Gastroesophageal sphincter (tissue), 4 donors: Measurements from ENCODE around the gene SDF2L1. TPM values are rescaled to one million over a fixed set of nuclear protein-coding genes. Genes with fewer than 3 reads are reported as not detected.

ENCODE experiments used
- ATAC-seq: fragments of 150-250 bp; one replicate; pipeline ENCODE4 v1.9.1; 2016; ENCODE audit warnings: mild to moderate bottlenecking, moderate library complexity
- H3K27ac ChIP-seq, 4 donors: fragments of 200-600 bp; sonication (generic) in 3 of 4; 1 replicate in 3 of 4; 2 replicates in 1 of 4; pipeline ENCODE4 v1.5.1; 2016 to 2019
- H3K27me3 ChIP-seq: fragments of 200-600 bp; sonication (generic); one replicate; pipeline ENCODE4 v1.5.1; 2019
- H3K36me3 ChIP-seq, 2 donors: fragments of 200-600 bp; sonication (generic); one replicate each; pipeline ENCODE4 v1.5.1; 2019; ENCODE audit warnings: control low read depth in 1 of 2
- H3K4me1 ChIP-seq, 3 donors: fragments of 200-600 bp; sonication (generic); 1 replicate in 2 of 3; 2 replicates in 1 of 3; pipeline ENCODE4 v1.5.1; 2016 to 2019; ENCODE audit warnings: control low read depth in 2 of 3
- H3K4me3 ChIP-seq, 2 donors: fragments of 200-600 bp; sonication (generic); one replicate each; pipeline ENCODE4 v1.5.1; 2019; ENCODE audit warnings: mild to moderate bottlenecking in 1 of 2, moderate library complexity in 1 of 2
- H3K9me3 ChIP-seq, 3 donors: fragments of 200-600 bp; sonication (generic); one replicate each; pipeline ENCODE4 v1.5.1; 2017 to 2019; ENCODE audit warnings: control low read depth in 2 of 3
- EP300 ChIP-seq: sonication (generic); formaldehyde crosslinking; IDR thresholded peaks from one replicate; pipeline ENCODE4 v1.6.1; 2017; ENCODE audit warnings: antibody characterized with exemption, mild to moderate bottlenecking
- POLR2A ChIP-seq, 2 donors: fragments of 450-650 bp; IDR thresholded peaks; one replicate each; pipeline ENCODE4 v1.6.1; 2017; ENCODE audit warnings: antibody characterized with exemption in 2 of 2, mild to moderate bottlenecking in 2 of 2, moderate library complexity in 1 of 2
- POLR2AphosphoS5 ChIP-seq: sonication (generic); formaldehyde crosslinking; IDR thresholded peaks from one replicate; pipeline ENCODE4 v1.6.1; 2017; ENCODE audit warnings: antibody characterized with exemption
- WGBS, 2 donors: methylation state at CpG; one replicate each; pipeline ENCODE4 v1.1.5; 2018; ENCODE audit warnings: low coverage in 1 of 2; 5-methylcytosine and 5-hydroxymethylcytosine counted together
- total RNA-seq, 4 donors: library from RNA; depleted of rRNA; stranded (reverse); fragments of >200 nt; gene quantifications; one replicate each; pipeline ENCODE4 v1.1.0, GENCODE V29; 2016
- TF ChIP-seq, protein P1 (sequence below), 4 experiments: fragments of 200-600 bp in 2 of 4; fragments of 450-650 bp in 2 of 4; sonication (generic) in 1 of 4; IDR thresholded peaks; one replicate each; pipeline ENCODE4 v1.5.1; 2017 to 2019; ENCODE audit warnings: antibody characterized with exemption in 4 of 4, mild to moderate bottlenecking in 2 of 4, moderate library complexity in 2 of 4

The SDF2L1 gene
- total RNA-seq, 4 donors from 2014 or later: 20.7 to 44.1 (median 30.5) TPM

DNA sequence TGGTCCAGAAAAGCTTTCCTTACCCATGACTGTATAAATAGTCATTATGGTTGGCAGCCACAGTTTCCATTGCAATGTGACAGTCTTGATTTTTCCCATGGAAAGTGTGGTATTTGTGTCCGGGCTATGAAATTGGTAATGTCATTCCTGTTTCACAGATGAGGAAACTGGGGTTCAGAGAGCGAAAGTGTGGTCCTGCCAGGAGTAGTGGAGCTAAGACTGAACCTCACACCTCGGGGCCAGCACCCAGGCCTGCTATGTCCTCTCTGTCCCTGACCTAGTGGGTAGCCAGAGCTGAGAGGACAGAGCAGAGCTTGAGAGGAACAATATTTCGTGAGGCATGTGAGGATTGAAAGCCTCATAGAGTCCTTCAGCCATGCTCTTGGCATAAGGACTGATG is 11.1 kb upstream of the SDF2L1 start:
- Histone ChIP-seq H3K36me3 (peaks cover 0 to 5% of the 10 kb centered on the region in 2 donors), H3K4me1 (peaks cover 0 to 27% (median 8%) of the 10 kb centered on the region in 3 donors), H3K27me3 (no peaks in the 10 kb centered on the region), H3K9me3 (no peaks in the 10 kb centered on the region), H3K4me3 (no peak overlapping the region), H3K27ac (no peak overlapping the region)
- no peak for ATAC-seq
- no peak for TF ChIP-seq POLR2A (IDR thresholded peaks at IDR 0.05)
- TF ChIP-seq, protein P1, sequence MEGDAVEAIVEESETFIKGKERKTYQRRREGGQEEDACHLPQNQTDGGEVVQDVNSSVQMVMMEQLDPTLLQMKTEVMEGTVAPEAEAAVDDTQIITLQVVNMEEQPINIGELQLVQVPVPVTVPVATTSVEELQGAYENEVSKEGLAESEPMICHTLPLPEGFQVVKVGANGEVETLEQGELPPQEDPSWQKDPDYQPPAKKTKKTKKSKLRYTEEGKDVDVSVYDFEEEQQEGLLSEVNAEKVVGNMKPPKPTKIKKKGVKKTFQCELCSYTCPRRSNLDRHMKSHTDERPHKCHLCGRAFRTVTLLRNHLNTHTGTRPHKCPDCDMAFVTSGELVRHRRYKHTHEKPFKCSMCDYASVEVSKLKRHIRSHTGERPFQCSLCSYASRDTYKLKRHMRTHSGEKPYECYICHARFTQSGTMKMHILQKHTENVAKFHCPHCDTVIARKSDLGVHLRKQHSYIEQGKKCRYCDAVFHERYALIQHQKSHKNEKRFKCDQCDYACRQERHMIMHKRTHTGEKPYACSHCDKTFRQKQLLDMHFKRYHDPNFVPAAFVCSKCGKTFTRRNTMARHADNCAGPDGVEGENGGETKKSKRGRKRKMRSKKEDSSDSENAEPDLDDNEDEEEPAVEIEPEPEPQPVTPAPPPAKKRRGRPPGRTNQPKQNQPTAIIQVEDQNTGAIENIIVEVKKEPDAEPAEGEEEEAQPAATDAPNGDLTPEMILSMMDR (IDR thresholded peaks at IDR 0.05): no peak
- no peak for TF ChIP-seq POLR2AphosphoS5
- no peak for TF ChIP-seq EP300
- WGBS, 2 donors: 86% methylated on average over 2 to 3 of the region's 4 CpGs

DNA sequence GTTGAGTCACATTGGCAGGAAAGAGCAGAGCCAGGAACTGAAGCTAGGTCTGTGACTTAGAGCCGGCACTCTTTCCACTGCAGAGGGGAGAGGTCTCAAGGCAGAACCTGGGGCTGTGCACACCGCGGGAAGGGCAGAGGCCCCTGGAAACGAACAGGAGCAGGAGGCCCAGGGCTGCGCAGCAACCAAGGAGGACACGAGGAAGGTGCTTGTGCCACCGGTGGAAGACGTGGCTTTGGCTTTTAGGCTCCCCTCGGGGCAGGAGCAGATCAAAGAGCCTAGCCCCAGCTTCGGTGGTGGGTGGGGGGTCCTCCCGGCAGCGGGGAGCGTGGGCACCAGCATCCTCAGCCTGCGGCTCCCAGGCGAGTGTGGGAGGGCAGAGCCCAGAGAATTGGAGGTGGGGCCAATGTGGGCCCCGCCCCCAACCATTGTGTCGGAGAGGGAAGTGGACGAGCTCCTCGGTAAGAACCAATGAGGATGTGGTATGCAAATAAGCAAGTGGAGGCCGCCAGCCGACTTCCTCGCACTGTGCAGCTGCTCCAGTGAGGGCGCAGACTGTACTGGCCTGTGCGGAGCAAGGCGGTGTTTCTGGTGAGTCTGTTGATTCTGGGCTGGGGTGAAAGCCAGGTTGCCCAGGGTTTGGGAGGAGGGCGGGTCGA is 9.7 kb upstream of the SDF2L1 start, which contains the start of gene CCDC116:
Gene CCDC116, plus strand, starts transcription at position 524 of the 659 bp plus-strand sequence. CDS start 422 bp downstream, outside the sequence.
- H3K27me3 ChIP-seq: no peaks in the 10 kb centered on the region
- no peak within 1 kb of the TSS for H3K27ac ChIP-seq
- peak in 1 of 2 donors; percentile 17 for TF ChIP-seq POLR2A (IDR thresholded peaks at IDR 0.05)
- TF ChIP-seq, protein P1 (IDR thresholded peaks at IDR 0.05): no peak
- ATAC-seq: no peak
- peaks cover 0 to 5% of the 10 kb centered on the region in 2 donors for H3K36me3 ChIP-seq
- WGBS, 2 donors: 69 to 74% methylated on average over 7 to 17 of the region's 27 CpGs
- no peaks in the 10 kb centered on the region for H3K9me3 ChIP-seq
- H3K4me1 ChIP-seq: peaks cover 0 to 21% (median 8%) of the 10 kb centered on the region in 3 donors
- no peak within 1 kb of the TSS for H3K4me3 ChIP-seq

DNA sequence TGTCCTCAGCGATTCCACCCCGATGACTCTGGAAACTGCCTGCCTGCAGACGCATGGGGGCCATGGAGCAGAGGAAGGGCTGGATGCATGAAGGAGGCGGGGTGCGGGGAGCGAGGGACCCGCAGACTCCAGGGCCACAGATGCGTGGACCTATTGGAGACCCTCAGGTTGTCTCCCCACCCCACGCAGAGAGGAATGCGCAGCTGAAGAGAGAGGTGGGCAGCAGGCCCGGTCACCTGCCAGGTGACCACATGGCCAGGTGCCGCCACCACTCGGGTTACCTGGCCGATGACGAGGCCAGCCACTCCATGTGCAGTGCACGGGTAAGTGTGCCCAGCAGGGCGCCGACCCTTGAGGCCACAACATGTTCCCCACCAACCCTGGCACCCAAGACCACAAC is 9.2 kb upstream of the SDF2L1 start:
- no peak overlapping the region for H3K27ac ChIP-seq
- peaks cover 0 to 21% (median 8%) of the 10 kb centered on the region in 3 donors for H3K4me1 ChIP-seq
- TF ChIP-seq, protein P1 (IDR thresholded peaks at IDR 0.05): no peak
- no peak for TF ChIP-seq EP300
- TF ChIP-seq POLR2AphosphoS5: no peak
- TF ChIP-seq POLR2A (IDR thresholded peaks at IDR 0.05): no peak
- H3K4me3 ChIP-seq: no peak overlapping the region
- H3K36me3 ChIP-seq: peaks cover 0 to 5% of the 10 kb centered on the region in 2 donors
- no peaks in the 10 kb centered on the region for H3K9me3 ChIP-seq
- WGBS, 2 donors: 75 to 80% methylated on average over 1 to 4 of the region's 18 CpGs
- H3K27me3 ChIP-seq: no peaks in the 10 kb centered on the region
- ATAC-seq: no peak

DNA sequence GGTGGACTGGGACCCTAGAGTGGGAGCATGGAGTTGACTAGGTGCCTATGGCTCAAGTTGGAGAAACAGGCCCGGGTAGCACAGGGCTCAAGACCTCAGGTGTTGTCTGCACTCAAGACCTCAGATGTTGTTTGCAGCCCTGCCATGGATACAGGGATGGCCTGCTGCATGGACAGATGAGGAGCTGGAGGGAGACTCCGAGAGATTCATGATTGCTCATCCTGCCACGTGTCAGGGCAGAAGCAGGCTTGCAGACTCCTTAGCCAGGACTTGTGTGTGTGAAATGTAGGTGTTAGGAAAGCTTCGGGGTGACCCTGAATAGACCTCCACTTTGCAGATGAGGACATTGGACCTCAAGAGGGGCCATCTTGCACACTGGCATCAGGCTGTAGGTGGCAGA is 8.6 kb upstream of the SDF2L1 start:
- H3K4me1 ChIP-seq: peaks cover 0 to 17% (median 8%) of the 10 kb centered on the region in 3 donors
- no peak for TF ChIP-seq EP300
- TF ChIP-seq POLR2AphosphoS5: no peak
- no peak for TF ChIP-seq POLR2A (IDR thresholded peaks at IDR 0.05)
- H3K27ac ChIP-seq: no peak overlapping the region
- no peak overlapping the region for H3K4me3 ChIP-seq
- ATAC-seq: no peak
- H3K9me3 ChIP-seq: no peaks in the 10 kb centered on the region
- no peaks in the 10 kb centered on the region for H3K27me3 ChIP-seq
- peaks cover 0 to under 1% of the 10 kb centered on the region in 2 donors for H3K36me3 ChIP-seq
- WGBS, 2 donors: 100% methylated on average over 1 of the region's 4 CpGs; no CpG with 5 or more reads in 1 of the 2 donors

DNA sequence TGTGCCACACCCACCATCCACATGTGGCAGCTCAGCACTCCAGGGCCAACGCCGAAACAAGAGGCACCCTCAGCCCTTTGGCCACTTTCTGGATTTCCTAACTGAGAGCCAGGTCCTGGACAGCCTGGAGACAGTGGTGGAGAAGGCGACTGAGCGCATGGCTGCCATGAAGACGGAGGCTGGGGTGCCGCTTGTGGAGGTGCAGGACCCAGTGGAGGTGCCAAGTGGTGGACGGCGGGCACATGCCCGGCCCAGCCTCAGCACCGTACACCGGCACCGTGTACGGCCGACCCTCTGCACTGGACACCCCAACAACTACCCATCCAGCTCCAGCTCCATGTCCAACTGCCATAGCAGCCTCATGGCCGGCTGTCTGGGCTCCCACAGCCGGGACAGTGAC is 8.0 kb upstream of the SDF2L1 start:
- no peak overlapping the region for H3K4me3 ChIP-seq
- no peaks in the 10 kb centered on the region for H3K27me3 ChIP-seq
- ATAC-seq: no peak
- H3K36me3 ChIP-seq: no peaks in the 10 kb centered on the region
- no peak for TF ChIP-seq POLR2A (IDR thresholded peaks at IDR 0.05)
- TF ChIP-seq POLR2AphosphoS5: no peak
- no peak for TF ChIP-seq EP300
- TF ChIP-seq, protein P1 (IDR thresholded peaks at IDR 0.05): no peak
- 100% methylated on average over 2 of the region's 16 CpGs; no CpG with 5 or more reads in 1 of the 2 donors for WGBS, 2 donors
- peaks cover 0 to 11% (median 3%) of the 10 kb centered on the region in 3 donors for H3K4me1 ChIP-seq
- H3K27ac ChIP-seq: no peak overlapping the region
- H3K9me3 ChIP-seq: no peaks in the 10 kb centered on the region
